HepG2 (cell line): ENCODE data around the gene SDR39U1. TPM values are rescaled to one million over a fixed set of nuclear protein-coding genes. Genes with fewer than 3 reads are reported as not detected.

ENCODE experiments used
- CCDC6 ChIP-seq: sonication (generic); formaldehyde crosslinking; IDR thresholded peaks from 2 replicates; pipeline ENCODE4 v1.8.1; 2022; ENCODE audit warnings: mild to moderate bottlenecking, missing genetic modification reagents, moderate library complexity
- GLI4 ChIP-seq: sonication (generic); formaldehyde crosslinking; IDR thresholded peaks from 2 replicates; pipeline ENCODE4 v1.5.1; 2020; ENCODE audit warnings: missing genetic modification reagents, mild to moderate bottlenecking, moderate library complexity, borderline replicate concordance
- HIVEP1 ChIP-seq: sonication (generic); formaldehyde crosslinking; IDR thresholded peaks from 2 replicates; pipeline ENCODE4 v1.4.0; 2020; ENCODE audit warnings: mild to moderate bottlenecking, missing genetic modification reagents
- MAZ ChIP-seq, 2 experiments: sonication (generic) in 1 of 2; formaldehyde crosslinking in 1 of 2; IDR thresholded peaks; 2 replicates each; pipeline versions ENCODE4 v1.5.0 to v1.6.1; 2012 to 2020; ENCODE audit warnings: low read depth in 2 of 2, mild to moderate bottlenecking in 2 of 2, borderline replicate concordance in 1 of 2, improper control_type of control experiment in 1 of 2, low read length in 1 of 2, missing genetic modification reagents in 1 of 2, moderate library complexity in 1 of 2
- MBNL3 ChIP-seq: fragments of 250-450 bp; sonication (Bioruptor Pico); conservative IDR thresholded peaks from 2 replicates; pipeline ENCODE4 v1.8.0; 2022; ENCODE audit warnings: mild to moderate bottlenecking, inconsistent platforms
- NONO ChIP-seq, 2 experiments: fragments of 450-650 bp in 1 of 2; sonication (generic) in 1 of 2; formaldehyde crosslinking in 1 of 2; IDR thresholded peaks in 1 of 2; conservative IDR thresholded peaks in 1 of 2; 2 replicates each; pipeline versions ENCODE4 v1.6.1 to v1.8.0; 2017 to 2022; ENCODE audit warnings: mild to moderate bottlenecking in 1 of 2, missing genetic modification reagents in 1 of 2, moderate library complexity in 1 of 2
- NR1H2 ChIP-seq: sonication (generic); formaldehyde crosslinking; IDR thresholded peaks from 2 replicates; pipeline ENCODE4 v1.8.1; 2022; ENCODE audit warnings: low read depth, missing genetic modification reagents, borderline replicate concordance
- ZEB1 ChIP-seq: IDR thresholded peaks from 2 replicates; pipeline ENCODE4 v1.6.1; 2012; ENCODE audit warnings: mild to moderate bottlenecking, low read depth, inconsistent platforms; ENCODE audit not compliant: insufficient replicate concordance
- ZFX ChIP-seq: sonication (generic); formaldehyde crosslinking; IDR thresholded peaks from 2 replicates; pipeline ENCODE4 v1.4.0; 2020; ENCODE audit warnings: mild to moderate bottlenecking, low read depth, missing genetic modification reagents, moderate library complexity
- ZKSCAN8 ChIP-seq: IDR thresholded peaks from 2 replicates; pipeline ENCODE4 v1.6.1; 2016; ENCODE audit warnings: borderline replicate concordance, missing genetic modification reagents, missing compliant biosample characterization
- ZNF232 ChIP-seq: sonication (generic); formaldehyde crosslinking; IDR thresholded peaks from 2 replicates; pipeline ENCODE4 v1.4.0; 2020; ENCODE audit warnings: missing genetic modification reagents, borderline replicate concordance
- ZNF44 ChIP-seq: sonication (generic); formaldehyde crosslinking; IDR thresholded peaks from 2 replicates; pipeline ENCODE4 v1.5.1; 2020; ENCODE audit warnings: mild to moderate bottlenecking, missing genetic modification reagents
- ZNF446 ChIP-seq: sonication (generic); formaldehyde crosslinking; IDR thresholded peaks from 2 replicates; pipeline ENCODE4 v1.5.0; 2020; ENCODE audit warnings: mild to moderate bottlenecking, missing genetic modification reagents
- ZNF543 ChIP-seq: sonication (generic); formaldehyde crosslinking; IDR thresholded peaks from 2 replicates; pipeline ENCODE4 v1.4.0; 2020; ENCODE audit warnings: mild to moderate bottlenecking, missing genetic modification reagents
- ZNF747 ChIP-seq: sonication (generic); formaldehyde crosslinking; IDR thresholded peaks from 2 replicates; pipeline ENCODE4 v1.8.1; 2023; ENCODE audit warnings: missing genetic modification reagents, mild to moderate bottlenecking, borderline replicate concordance
- ZNF75D ChIP-seq: sonication (generic); formaldehyde crosslinking; IDR thresholded peaks from 2 replicates; pipeline ENCODE4 v1.8.1; 2023; ENCODE audit warnings: missing genetic modification reagents, mild to moderate bottlenecking, borderline replicate concordance
- ZNF780A ChIP-seq: sonication (generic); formaldehyde crosslinking; IDR thresholded peaks from 2 replicates; pipeline ENCODE4 v1.8.0; 2022; ENCODE audit warnings: mild to moderate bottlenecking, missing genetic modification reagents, moderate library complexity
- polyA plus RNA-seq, 8 experiments: library from polyadenylated mRNA; depleted of rRNA in 3 of 8; stranded (reverse) in 7 of 8; unstranded in 1 of 8; fragments of >200 nt; fragmentation: Illumina TruSeq in 4 of 8; extraction: Trizol in 4 of 8; gene quantifications; 2 replicates each; pipeline versions ENCODE4 v1.2.1 to v1.2.3, GENCODE V29; 2011 to 2016; ENCODE audit warnings: low read depth in 4 of 8, missing spikeins in 1 of 8, mixed read lengths in 1 of 8; ENCODE audit not compliant: insufficient read depth in 1 of 8
- total RNA-seq, 5 experiments: library from RNA; depleted of rRNA; stranded (reverse); fragments of >200 nt; fragmentation: Illumina TruSeq; extraction: Trizol; gene quantifications; 2 replicates each; pipeline ENCODE4 v1.2.3, GENCODE V29; 2016; ENCODE audit warnings: low read depth in 1 of 5
- TF ChIP-seq, protein P1 (sequence below): conservative IDR thresholded peaks from 2 replicates; pipeline ENCODE4 v1.6.1; 2018; ENCODE audit warnings: missing genetic modification reagents
- TF ChIP-seq, protein P2 (sequence below): sonication (generic); formaldehyde crosslinking; IDR thresholded peaks from 2 replicates; pipeline ENCODE4 v1.5.1; 2020; ENCODE audit warnings: mild to moderate bottlenecking, missing genetic modification reagents, moderate library complexity
- TF ChIP-seq, protein P3 (sequence below): sonication (generic); formaldehyde crosslinking; IDR thresholded peaks from 2 replicates; pipeline ENCODE4 v1.5.0; 2020; ENCODE audit warnings: missing genetic modification reagents

SDR39U1 gene
- total and polyA plus RNA-seq, 2 of the 13 experiments (the other 11 are each of a cell fraction or from before 2014, with no cell fraction given) = 34.4 to 129 TPM

DNA sequence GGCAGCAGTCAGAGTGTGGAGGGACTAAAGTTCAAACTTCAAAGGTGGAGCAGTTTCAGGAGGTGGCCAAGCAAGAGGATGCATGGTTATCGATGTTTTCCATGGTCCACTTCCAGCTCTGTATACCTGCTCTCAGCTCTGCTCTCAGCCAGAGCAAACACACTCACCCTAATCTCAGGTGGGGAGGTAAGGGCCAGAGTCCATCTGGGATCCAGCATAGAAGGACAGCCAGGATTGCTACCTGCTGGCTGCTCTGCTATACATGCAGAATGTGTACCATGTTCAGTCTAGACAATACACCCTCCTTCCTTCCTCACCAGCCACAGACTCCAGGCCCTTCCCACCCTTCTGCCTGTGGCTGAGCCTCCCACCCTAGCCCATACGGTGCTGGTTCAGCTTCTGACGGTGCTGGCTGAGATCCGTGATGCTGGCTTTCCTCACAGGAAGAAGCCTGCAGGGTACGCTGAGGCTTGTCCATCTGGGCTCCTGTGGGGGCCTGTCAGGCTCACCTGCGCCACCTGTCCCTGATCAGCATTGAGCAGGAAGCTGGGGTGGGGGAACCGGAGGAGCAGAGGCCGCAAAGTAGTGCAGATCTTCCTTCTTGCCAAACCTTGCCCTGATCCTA lies 15.6 kb downstream of the SDR39U1 start (continued):
- TF ChIP-seq, protein P1, sequence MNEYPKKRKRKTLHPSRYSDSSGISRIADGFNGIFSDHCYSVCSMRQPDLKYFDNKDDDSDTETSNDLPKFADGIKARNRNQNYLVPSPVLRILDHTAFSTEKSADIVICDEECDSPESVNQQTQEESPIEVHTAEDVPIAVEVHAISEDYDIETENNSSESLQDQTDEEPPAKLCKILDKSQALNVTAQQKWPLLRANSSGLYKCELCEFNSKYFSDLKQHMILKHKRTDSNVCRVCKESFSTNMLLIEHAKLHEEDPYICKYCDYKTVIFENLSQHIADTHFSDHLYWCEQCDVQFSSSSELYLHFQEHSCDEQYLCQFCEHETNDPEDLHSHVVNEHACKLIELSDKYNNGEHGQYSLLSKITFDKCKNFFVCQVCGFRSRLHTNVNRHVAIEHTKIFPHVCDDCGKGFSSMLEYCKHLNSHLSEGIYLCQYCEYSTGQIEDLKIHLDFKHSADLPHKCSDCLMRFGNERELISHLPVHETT (CRISPR knock-in tag) = no peak; the same call in 1 of the 2 replicates
- no peak for TF ChIP-seq ZNF44
- no peak for TF ChIP-seq ZNF232 (CRISPR knock-in tag)
- no peak for TF ChIP-seq ZNF75D (CRISPR knock-in tag)
- peak; percentile 76; the same call in 1 of the 2 replicates for TF ChIP-seq ZNF747 (CRISPR knock-in tag)
- TF ChIP-seq MBNL3 (CRISPR knock-in tag) = no peak
- TF ChIP-seq ZEB1 = no peak
- TF ChIP-seq NR1H2 (CRISPR knock-in tag) = no peak
- peak; percentile 66 for TF ChIP-seq ZFX (CRISPR knock-in tag)
- TF ChIP-seq, protein P2, sequence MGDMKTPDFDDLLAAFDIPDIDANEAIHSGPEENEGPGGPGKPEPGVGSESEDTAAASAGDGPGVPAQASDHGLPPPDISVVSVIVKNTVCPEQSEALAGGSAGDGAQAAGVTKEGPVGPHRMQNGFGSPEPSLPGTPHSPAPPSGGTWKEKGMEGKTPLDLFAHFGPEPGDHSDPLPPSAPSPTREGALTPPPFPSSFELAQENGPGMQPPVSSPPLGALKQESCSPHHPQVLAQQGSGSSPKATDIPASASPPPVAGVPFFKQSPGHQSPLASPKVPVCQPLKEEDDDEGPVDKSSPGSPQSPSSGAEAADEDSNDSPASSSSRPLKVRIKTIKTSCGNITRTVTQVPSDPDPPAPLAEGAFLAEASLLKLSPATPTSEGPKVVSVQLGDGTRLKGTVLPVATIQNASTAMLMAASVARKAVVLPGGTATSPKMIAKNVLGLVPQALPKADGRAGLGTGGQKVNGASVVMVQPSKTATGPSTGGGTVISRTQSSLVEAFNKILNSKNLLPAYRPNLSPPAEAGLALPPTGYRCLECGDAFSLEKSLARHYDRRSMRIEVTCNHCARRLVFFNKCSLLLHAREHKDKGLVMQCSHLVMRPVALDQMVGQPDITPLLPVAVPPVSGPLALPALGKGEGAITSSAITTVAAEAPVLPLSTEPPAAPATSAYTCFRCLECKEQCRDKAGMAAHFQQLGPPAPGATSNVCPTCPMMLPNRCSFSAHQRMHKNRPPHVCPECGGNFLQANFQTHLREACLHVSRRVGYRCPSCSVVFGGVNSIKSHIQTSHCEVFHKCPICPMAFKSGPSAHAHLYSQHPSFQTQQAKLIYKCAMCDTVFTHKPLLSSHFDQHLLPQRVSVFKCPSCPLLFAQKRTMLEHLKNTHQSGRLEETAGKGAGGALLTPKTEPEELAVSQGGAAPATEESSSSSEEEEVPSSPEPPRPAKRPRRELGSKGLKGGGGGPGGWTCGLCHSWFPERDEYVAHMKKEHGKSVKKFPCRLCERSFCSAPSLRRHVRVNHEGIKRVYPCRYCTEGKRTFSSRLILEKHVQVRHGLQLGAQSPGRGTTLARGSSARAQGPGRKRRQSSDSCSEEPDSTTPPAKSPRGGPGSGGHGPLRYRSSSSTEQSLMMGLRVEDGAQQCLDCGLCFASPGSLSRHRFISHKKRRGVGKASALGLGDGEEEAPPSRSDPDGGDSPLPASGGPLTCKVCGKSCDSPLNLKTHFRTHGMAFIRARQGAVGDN (CRISPR knock-in tag) = peak; percentile 13; the same call in 1 of the 2 replicates
- TF ChIP-seq ZNF446 = no peak
- no peak; the same call in 1 of the 2 replicates for TF ChIP-seq GLI4 (CRISPR knock-in tag)
- no peak for TF ChIP-seq ZKSCAN8 (CRISPR knock-in tag)
- 0 out of 2 replicates have a peak, but pooled peaks have one; percentile 24 for TF ChIP-seq MAZ (IDR thresholded peaks at IDR 0.05; ENCODE audit: borderline replicate concordance, low read depth, low read length)
- TF ChIP-seq MAZ (CRISPR knock-in tag; IDR thresholded peaks at IDR 0.05; ENCODE audit: low read depth) = peak; percentile 71; the same call in 1 of the 2 replicates
- TF ChIP-seq, protein P3, sequence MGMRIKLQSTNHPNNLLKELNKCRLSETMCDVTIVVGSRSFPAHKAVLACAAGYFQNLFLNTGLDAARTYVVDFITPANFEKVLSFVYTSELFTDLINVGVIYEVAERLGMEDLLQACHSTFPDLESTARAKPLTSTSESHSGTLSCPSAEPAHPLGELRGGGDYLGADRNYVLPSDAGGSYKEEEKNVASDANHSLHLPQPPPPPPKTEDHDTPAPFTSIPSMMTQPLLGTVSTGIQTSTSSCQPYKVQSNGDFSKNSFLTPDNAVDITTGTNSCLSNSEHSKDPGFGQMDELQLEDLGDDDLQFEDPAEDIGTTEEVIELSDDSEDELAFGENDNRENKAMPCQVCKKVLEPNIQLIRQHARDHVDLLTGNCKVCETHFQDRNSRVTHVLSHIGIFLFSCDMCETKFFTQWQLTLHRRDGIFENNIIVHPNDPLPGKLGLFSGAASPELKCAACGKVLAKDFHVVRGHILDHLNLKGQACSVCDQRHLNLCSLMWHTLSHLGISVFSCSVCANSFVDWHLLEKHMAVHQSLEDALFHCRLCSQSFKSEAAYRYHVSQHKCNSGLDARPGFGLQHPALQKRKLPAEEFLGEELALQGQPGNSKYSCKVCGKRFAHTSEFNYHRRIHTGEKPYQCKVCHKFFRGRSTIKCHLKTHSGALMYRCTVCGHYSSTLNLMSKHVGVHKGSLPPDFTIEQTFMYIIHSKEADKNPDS (CRISPR knock-in tag) = 0 out of 2 replicates have a peak, but pooled peaks have one; percentile 13
- TF ChIP-seq HIVEP1 = no peak
- TF ChIP-seq ZNF780A (CRISPR knock-in tag) = no peak
- TF ChIP-seq CCDC6 (CRISPR knock-in tag) = no peak
- TF ChIP-seq NONO (IDR thresholded peaks at IDR 0.05) = no peak
- peak; percentile 82 for TF ChIP-seq NONO (CRISPR knock-in tag; conservative IDR thresholded peaks at IDR 0.05)
- peak; percentile 79 for TF ChIP-seq ZNF543
